DLD1 (cell line): Measurements from ENCODE around the gene GPSM3.
"Not testable (repeated sequence)": the region's sequence is repeated elsewhere in the genome, so short reads cannot be mapped to it uniquely, and the experiment has no call there.

Source experiments
- in situ Hi-C: cut with HindIII; loops from 2 replicates; pipeline ENCODE4 v1.10.0; 2017; ENCODE audit warnings: low sequenced_read_pairs

Gene GPSM3

GRCh38 chr6:32188381-32189068 is 3.9 kb downstream of the GPSM3 start:
- in situ Hi-C loops, result no loop called here

- in situ Hi-C loops, result not testable (repeated sequence)
These were observed 4.6 kb downstream of the GPSM3 start for GRCh38 chr6:32187725-32188380.

- in situ Hi-C loops, result no loop called here
These were observed 5.3 kb downstream of the GPSM3 start for GRCh38 chr6:32187009-32187709.

GRCh38 chr6:32186151-32186840 is 6.1 kb downstream of the GPSM3 start:
- in situ Hi-C loops, result not testable (repeated sequence)

- in situ Hi-C loops, result not testable (repeated sequence)
These were observed 6.7 kb downstream of the GPSM3 start for GRCh38 chr6:32185681-32186131.

GRCh38 chr6:32184084-32184640 is 8.3 kb downstream of the GPSM3 start, which contains the start of gene AGER:
Gene AGER (minus strand): TSS chr6:32184253. CDS start chr6:32184222, 31 bp downstream.
- in situ Hi-C loops, result no loop called here

GRCh38 chr6:32183483-32184083 is 8.9 kb downstream of the GPSM3 start:
- in situ Hi-C loops, result no loop called here

GRCh38 chr6:32183030-32183429 is 9.4 kb downstream of the GPSM3 start:
- in situ Hi-C loops, result no loop called here

- in situ Hi-C loops, result no loop called here
These were observed 9.9 kb downstream of the GPSM3 start for GRCh38 chr6:32182555-32182981.

- in situ Hi-C loops, result no loop called here
These were observed 10.4 kb downstream of the GPSM3 start for GRCh38 chr6:32181915-32182529.

- in situ Hi-C loops, result no loop called here
These were observed 11.2 kb downstream of the GPSM3 start for GRCh38 chr6:32181148-32181702.

- in situ Hi-C loops, result no loop called here
These were observed 12.6 kb downstream of the GPSM3 start for GRCh38 chr6:32179766-32180405.

GRCh38 chr6:32178547-32179440 is 13.6 kb downstream of the GPSM3 start:
- in situ Hi-C loops, result no loop called here

- in situ Hi-C loops, result no loop called here
These were observed 14.5 kb downstream of the GPSM3 start, which contains the start of gene RNF5 for GRCh38 chr6:32177788-32178546. Gene RNF5 (plus strand): TSS chr6:32178405. CDS start chr6:32178512, 107 bp downstream.

GRCh38 chr6:32177183-32177787 is 15.2 kb downstream of the GPSM3 start:
- in situ Hi-C loops, result no loop called here

- in situ Hi-C loops, result no loop called here
These were observed 15.8 kb downstream of the GPSM3 start for GRCh38 chr6:32176476-32177182.
